Ramos (cell line): ENCODE results near the gene CLIC1.
"Not testable (repeated sequence)": the region's sequence is repeated elsewhere in the genome, so short reads cannot be mapped to it uniquely, and the experiment has no call there.

ENCODE experiments used
- in situ Hi-C: fragments of 300-500 bp; cut with MboI; formaldehyde crosslinking; loops from one replicate; pipeline ENCODE4 v1.14.3; 2022; ENCODE audit warnings: low sequenced_read_pairs; ENCODE audit not compliant: unreplicated experiment

Gene CLIC1

DNA sequence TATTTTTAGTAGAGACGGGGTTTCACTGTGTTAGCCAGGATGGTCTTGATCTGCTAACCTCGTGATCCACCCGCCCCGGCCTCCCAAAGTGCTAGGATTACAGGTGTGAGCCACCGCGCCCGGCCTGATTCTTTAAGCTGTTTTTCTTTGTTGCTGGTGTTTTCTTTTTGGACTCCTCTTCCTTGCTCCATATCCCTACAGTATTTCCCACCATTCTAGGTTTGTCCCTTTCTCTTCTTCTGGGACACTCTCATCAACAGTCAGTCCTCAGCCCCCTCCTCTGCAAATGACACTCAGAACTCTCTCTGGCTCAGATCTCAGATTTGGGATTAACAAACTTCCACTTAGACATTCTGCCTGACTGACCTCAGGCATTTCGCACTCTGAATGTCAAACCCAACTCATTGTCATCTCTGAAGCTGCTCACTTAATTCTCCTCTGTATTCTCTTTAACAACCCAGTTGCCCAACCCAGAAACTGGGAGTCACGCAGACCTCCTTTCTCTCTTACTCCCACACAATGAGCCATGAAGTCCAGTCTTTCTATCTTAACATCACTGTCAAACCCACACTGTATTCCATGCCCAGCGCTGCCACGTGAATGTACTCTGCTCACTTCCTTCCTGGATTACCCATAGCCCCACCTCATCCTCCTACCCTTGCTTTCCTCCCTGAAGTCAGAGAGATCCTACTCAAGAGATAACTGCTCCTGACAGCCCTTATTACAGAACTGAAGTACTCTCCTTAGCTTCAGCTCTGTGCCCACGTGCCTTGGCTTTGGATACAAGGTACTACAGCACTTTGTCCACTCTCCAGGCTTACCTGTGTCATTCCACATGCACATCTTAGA, 10.6 kb downstream of the CLIC1 start:
- in situ Hi-C loops: no loop called here

- in situ Hi-C loops: no loop called here
Observed at GRCh38 chr6:31723980-31724691, 12.2 kb downstream of the CLIC1 start.

DNA sequence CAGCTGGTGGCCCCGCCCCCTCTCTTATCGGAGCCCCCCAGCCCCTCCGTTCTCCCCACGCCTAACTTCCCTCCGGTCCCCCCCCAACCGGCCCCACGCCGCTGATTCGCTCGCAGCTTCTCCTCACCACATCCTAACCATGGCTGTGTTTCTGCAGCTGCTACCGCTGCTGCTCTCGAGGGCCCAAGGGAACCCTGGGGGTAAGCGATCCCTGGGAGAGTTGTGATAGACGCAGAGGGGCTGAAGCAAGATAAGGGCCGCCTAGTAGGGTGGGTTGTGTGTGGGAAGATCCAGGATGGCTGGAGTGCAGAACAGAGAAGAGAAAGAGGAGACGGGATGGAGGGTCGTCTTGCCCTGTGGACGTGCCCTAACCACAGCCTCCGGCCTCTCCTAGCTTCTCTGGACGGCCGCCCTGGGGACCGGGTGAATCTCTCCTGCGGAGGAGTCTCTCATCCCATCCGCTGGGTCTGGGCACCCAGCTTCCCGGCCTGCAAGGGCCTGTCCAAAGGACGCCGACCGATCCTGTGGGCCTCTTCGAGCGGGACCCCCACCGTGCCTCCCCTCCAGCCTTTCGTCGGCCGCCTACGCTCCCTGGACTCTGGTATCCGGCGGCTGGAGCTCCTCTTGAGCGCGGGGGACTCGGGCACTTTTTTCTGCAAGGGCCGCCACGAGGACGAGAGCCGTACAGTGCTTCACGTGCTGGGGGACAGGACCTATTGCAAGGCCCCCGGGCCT, 12.9 kb downstream of the CLIC1 start, which contains the start of gene MPIG6B:
MPIG6B (plus strand) TSS at position 129 of the 735 bp plus-strand sequence; CDS start at position 140, 11 bp downstream.
- in situ Hi-C loops: no loop called here

DNA sequence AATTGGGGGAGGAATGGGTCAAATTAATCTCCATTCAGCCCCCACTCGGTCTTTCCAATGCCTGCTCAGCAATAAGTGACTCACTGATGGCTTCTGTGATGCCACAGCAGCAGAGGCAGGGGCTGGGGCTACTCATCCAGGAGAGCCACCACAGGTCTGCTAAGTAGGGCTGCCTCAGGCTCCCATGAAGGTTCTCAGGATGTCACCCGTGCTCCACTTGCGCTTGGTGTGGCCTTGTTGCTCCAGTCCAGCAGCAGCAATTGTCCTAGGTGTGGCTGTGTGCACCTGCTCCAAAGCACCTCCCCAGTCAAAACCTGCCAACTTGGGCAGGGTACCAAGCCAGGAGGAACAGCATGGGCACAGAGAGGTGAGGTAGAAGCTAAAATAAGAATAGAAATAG, 14.2 kb downstream of the CLIC1 start:
- in situ Hi-C loops: no loop called here

- in situ Hi-C loops: no loop called here
Observed at GRCh38 chr6:31721351-31722020, 14.8 kb downstream of the CLIC1 start, which contains the start of gene LY6G6C. Gene LY6G6C, minus strand, starts transcription at chr6:31721746. Its CDS starts 67 bp downstream, at chr6:31721679.

DNA sequence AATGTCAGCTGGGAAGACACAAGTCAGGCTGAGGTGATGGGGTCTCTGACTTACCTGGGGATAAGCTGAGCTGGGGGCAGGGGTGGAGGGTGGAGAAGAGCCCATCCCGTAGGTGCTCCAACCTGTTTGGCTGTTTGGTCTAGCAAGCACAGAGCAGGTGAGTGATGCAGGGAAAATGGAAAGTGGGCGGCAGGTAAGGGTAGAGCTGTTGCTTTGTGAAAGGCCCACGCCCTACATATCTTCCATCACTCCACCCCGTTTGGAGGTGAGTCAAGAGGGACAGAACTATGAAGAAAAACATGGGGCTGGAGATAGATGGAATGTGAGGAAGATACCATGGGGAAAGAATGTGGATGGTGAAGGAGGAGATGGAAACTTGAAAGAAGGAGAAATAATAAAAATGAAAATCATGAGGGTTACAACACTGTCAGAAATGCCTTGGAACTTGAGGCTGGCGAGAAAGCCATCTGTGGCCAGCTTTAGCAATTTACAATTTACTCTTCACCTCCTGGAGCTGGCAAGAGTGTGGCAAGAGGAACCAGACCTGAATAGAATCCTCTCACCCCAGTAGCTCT, 16.0 kb downstream of the CLIC1 start:
- in situ Hi-C loops: no loop called here

- in situ Hi-C loops: no loop called here
Observed at GRCh38 chr6:31719001-31719400, 17.3 kb downstream of the CLIC1 start.

- in situ Hi-C loops: no loop called here
Observed at GRCh38 chr6:31718265-31718664, 18.1 kb downstream of the CLIC1 start.

- in situ Hi-C loops: no loop called here
Observed at GRCh38 chr6:31717499-31718222, 18.7 kb downstream of the CLIC1 start.

GRCh38 chr6:31715022-31715958, 21.0 kb downstream of the CLIC1 start, which contains the start of gene LY6G6D:
Gene LY6G6D, plus strand, starts transcription at chr6:31715348. Its CDS starts 8 bp downstream, at chr6:31715356.
- in situ Hi-C loops: no loop called here

DNA sequence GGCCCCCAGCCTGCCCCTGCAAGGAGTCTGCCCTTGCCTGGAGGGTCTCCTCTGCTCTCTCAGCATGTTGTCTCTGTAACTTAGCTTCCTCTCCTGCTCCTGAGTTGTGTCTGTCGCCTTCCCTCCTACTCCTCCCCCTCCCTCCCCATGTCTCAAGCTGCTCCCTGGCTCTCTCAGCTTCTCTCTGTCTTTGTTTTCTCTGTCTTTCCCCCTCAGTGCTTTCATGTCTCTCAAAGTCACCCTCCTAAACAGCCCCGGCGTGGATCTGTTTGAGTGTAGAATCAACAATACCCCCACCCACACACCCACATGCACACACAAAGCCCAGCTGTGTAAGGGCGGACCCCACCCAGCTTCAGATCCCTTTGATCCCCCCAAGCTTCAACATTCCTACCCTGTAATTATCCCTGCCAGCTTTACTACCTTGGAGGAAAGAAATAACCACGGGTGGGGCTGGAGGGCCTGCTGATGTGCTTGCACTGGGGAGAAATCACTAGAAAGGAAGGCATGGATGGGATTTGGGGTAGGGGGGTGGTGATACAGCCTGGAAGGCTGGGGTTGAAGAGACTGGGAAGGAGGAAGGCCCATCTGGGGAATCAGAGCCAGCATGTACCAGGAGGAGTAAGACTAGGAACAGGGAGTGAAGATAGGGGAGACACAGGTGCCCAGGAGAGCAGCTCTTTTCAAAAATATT, 22.2 kb downstream of the CLIC1 start:
- in situ Hi-C loops: no loop called here

GRCh38 chr6:31713465-31713864, 22.9 kb downstream of the CLIC1 start:
- in situ Hi-C loops: no loop called here

DNA sequence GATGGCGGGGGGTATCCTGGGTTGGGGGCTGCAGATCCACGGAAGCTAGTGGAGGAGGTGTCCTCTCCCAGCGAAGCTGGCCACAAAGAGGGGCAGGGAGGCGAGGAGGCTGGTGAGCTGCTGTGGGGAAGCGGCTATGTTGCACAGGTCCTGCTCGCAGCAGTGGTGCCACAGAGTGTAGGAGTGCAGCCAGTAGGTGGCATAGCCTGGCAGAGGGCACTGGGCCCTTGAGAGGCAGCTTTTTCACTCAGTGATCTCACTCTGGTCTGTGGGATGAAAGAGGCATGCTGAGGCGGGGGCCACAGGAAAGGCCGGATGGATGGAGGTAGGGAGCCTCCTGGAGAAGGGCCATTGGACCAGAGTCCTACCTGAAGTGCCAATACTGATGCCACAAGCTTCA, 24.0 kb downstream of the CLIC1 start:
- in situ Hi-C loops: no loop called here

DNA sequence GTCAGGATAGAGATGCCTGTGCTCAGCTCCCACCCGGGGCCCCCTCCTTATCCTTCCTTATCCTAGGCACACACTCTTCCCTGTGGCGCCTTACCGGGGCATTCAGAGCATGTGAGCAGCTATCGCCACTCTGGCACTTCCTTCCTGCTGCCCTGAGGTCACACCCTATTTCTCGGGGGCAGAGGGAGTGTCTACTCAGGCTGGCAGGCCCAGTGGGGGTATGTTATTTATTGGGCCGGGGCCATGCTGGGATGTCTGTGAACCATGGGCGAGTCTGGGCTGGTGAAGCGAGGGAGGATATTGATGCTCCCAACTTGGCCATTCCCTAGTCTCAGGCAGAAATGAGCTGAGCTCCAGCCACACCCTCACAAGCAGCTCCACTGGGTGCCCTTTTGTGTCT, 25.1 kb downstream of the CLIC1 start:
- in situ Hi-C loops: no loop called here

GRCh38 chr6:31710523-31711219, 25.7 kb downstream of the CLIC1 start:
- in situ Hi-C loops: no loop called here

GRCh38 chr6:31709157-31709556, 27.2 kb downstream of the CLIC1 start:
- in situ Hi-C loops: not testable (repeated sequence)

DNA sequence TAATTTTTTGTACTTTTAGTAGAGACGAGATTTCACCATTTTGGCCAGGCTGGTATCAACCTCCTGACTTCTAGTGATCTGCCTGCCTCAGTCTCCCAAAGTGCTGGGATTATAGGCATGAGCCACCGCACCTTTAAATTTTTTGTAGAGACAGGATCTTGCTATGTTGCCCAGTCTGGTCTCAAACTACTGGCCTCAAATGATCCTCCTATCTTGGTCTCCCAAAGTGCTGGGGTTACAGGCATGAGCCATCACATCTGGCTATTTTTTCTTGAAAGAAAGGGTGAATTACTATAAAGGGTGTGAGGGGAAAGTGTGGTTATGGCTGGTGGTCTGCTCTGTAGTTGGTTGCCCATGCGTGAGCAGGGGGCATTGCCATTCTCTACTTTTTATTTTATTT, 28.1 kb downstream of the CLIC1 start:
- in situ Hi-C loops: no loop called here
